SU-DHL-6 (cell line): ENCODE measurements around the gene TMEM163.

ENCODE experiments used
- H2AFZ ChIP-seq: fragments of 200-600 bp; sonication (generic); 2 replicates; pipeline ENCODE4 v1.6.1; 2014; ENCODE audit warnings: low read depth, mild to moderate bottlenecking, moderate library complexity, mixed read lengths, antibody characterized with exemption, low read length; ENCODE audit not compliant: severe bottlenecking
- H3F3A ChIP-seq: fragments of 200-600 bp; shearing (Covaris generic); 2 replicates; pipeline ENCODE4 v1.6.0; 2016; ENCODE audit warnings: antibody characterized with exemption, mild to moderate bottlenecking; ENCODE audit not compliant: insufficient read depth
- H3K27ac ChIP-seq: fragments of 200-600 bp; sonication (generic); 2 replicates; pipeline ENCODE4 v1.5.1; 2016; ENCODE audit warnings: low read depth, mild to moderate bottlenecking, low read length, moderate library complexity, mixed read lengths
- H3K27me3 ChIP-seq: fragments of 200-600 bp; sonication (generic), shearing (Covaris generic); 2 replicates; pipeline ENCODE4 v1.6.0; 2014; ENCODE audit warnings: mild to moderate bottlenecking, low read length
- H3K36me3 ChIP-seq: fragments of 200-600 bp; sonication (generic); 2 replicates; pipeline ENCODE4 v1.6.1; 2014; ENCODE audit warnings: mild to moderate bottlenecking, low read length, mixed read lengths
- H3K4me2 ChIP-seq: fragments of 300-600, 200-600 bp; shearing (Covaris generic), sonication (generic); 2 replicates; pipeline ENCODE4 v1.6.0; 2014; ENCODE audit warnings: low read length, low read depth, mild to moderate bottlenecking; ENCODE audit not compliant: poor library complexity, severe bottlenecking
- H3K4me3 ChIP-seq: fragments of 200-600 bp; sonication (generic); 2 replicates; pipeline ENCODE4 v1.5.1; 2014; ENCODE audit warnings: antibody characterized with exemption, low read length, mild to moderate bottlenecking, mixed read lengths; ENCODE audit not compliant: insufficient read depth, poor library complexity, severe bottlenecking
- H3K79me2 ChIP-seq: fragments of 200-600 bp; sonication (generic); 2 replicates; pipeline ENCODE4 v1.6.1; 2014; ENCODE audit warnings: mild to moderate bottlenecking, low read length, moderate library complexity; ENCODE audit not compliant: insufficient read depth
- H3K9ac ChIP-seq: fragments of 200-600 bp; sonication (generic); 2 replicates; pipeline ENCODE4 v1.7.0; 2014; ENCODE audit warnings: mild to moderate bottlenecking, low read length
- H3K9me2 ChIP-seq: fragments of 200-600 bp; sonication (generic); replicated peaks from 2 replicates; pipeline ENCODE4 v1.6.1; 2014; ENCODE audit warnings: low read length; ENCODE audit not compliant: insufficient read depth
- H3K9me3 ChIP-seq: fragments of 200-600 bp; sonication (generic); 2 replicates; pipeline ENCODE4 v1.6.1; 2014; ENCODE audit warnings: low read length, mixed read lengths; ENCODE audit not compliant: insufficient read depth
- H4K20me1 ChIP-seq: fragments of 200-600 bp; sonication (generic); 2 replicates; pipeline ENCODE4 v1.6.1; 2014; ENCODE audit warnings: low read depth, mild to moderate bottlenecking, antibody characterized with exemption, low read length, moderate library complexity, mixed read lengths
- CTCF ChIP-seq: fragments of 200-600 bp; sonication (generic); IDR thresholded peaks from one replicate; pipeline ENCODE4 v1.5.1; 2017; ENCODE audit warnings: antibody characterized with exemption, mild to moderate bottlenecking, low read length, moderate library complexity; ENCODE audit not compliant: insufficient read depth, poor library complexity, severe bottlenecking
- EZH2phosphoT487 ChIP-seq: fragments of 200-600 bp; sonication (generic), shearing (Covaris generic); conservative IDR thresholded peaks from 2 replicates; pipeline ENCODE4 v1.6.1; 2018; ENCODE audit warnings: mild to moderate bottlenecking, antibody characterized with exemption, low read length, moderate library complexity, mixed read lengths

Gene TMEM163

GRCh38 chr2:134670955-134671354 is 47.8 kb downstream of the TMEM163 start:
- H4K20me1 ChIP-seq: no peaks in the 10 kb centered on the region
- H3K27me3 ChIP-seq: no peaks in the 10 kb centered on the region
- no peaks in the 10 kb centered on the region for H3K9me2 ChIP-seq
- H3F3A ChIP-seq: no peaks in the 10 kb centered on the region
- no peak overlapping the region for H3K27ac ChIP-seq
- H3K4me3 ChIP-seq: no peak overlapping the region
- TF ChIP-seq EZH2phosphoT487: no peak
- TF ChIP-seq CTCF: no peak
- H3K9ac ChIP-seq: no peak overlapping the region
- H3K4me2 ChIP-seq: no peak overlapping the region
- no peak overlapping the region for H2AFZ ChIP-seq
- H3K9me3 ChIP-seq: no peaks in the 10 kb centered on the region
- H3K36me3 ChIP-seq: no peaks in the 10 kb centered on the region
- no peaks in the 10 kb centered on the region for H3K79me2 ChIP-seq

GRCh38 chr2:134669731-134670669 is 48.8 kb downstream of the TMEM163 start:
- H4K20me1 ChIP-seq: no peaks in the 10 kb centered on the region
- H3K9ac ChIP-seq: no peak overlapping the region
- no peak overlapping the region for H3K27ac ChIP-seq
- H3K79me2 ChIP-seq: no peaks in the 10 kb centered on the region
- H3K9me3 ChIP-seq: no peaks in the 10 kb centered on the region
- no peaks in the 10 kb centered on the region for H3K9me2 ChIP-seq
- no peaks in the 10 kb centered on the region for H3F3A ChIP-seq
- no peaks in the 10 kb centered on the region for H3K27me3 ChIP-seq
- TF ChIP-seq EZH2phosphoT487 (no peak), CTCF (no peak)
- no peaks in the 10 kb centered on the region for H3K36me3 ChIP-seq
- H2AFZ ChIP-seq: no peak overlapping the region
- H3K4me3 ChIP-seq: no peak overlapping the region
- H3K4me2 ChIP-seq: no peak overlapping the region

GRCh38 chr2:134668821-134669220 is 50.0 kb downstream of the TMEM163 start:
- Histone ChIP-seq H3K79me2 (no peaks in the 10 kb centered on the region), H3K36me3 (no peaks in the 10 kb centered on the region), H3K27ac (no peak overlapping the region), H3K27me3 (no peaks in the 10 kb centered on the region), H3K9ac (no peak overlapping the region), H4K20me1 (no peaks in the 10 kb centered on the region), H2AFZ (no peak overlapping the region), H3F3A (no peaks in the 10 kb centered on the region), H3K9me2 (no peaks in the 10 kb centered on the region), H3K4me2 (no peak overlapping the region), H3K4me3 (no peak overlapping the region), H3K9me3 (no peaks in the 10 kb centered on the region)
- TF ChIP-seq EZH2phosphoT487 (no peak), CTCF (no peak)
